NK-92 treated with Interleukin-12 subunit alpha and Interleukin-12 subunit beta, amount 100 ng/mL, for 24 hours (cell line): ENCODE results near the gene CHRNA1.

Experiments
- DNase-seq: peaks from one replicate; lab custom pipeline; 2025; lab: John Stamatoyannopoulos, UW

Gene CHRNA1

GRCh38 chr2:174781996-174782395, 17.7 kb upstream of the CHRNA1 start:
- no peak for DNase-seq

- DNase-seq: no peak
Measured at GRCh38 chr2:174781298-174781697, 17.0 kb upstream of the CHRNA1 start.

- no peak for DNase-seq
Measured at GRCh38 chr2:174780856-174781255, 16.6 kb upstream of the CHRNA1 start.

GRCh38 chr2:174780191-174780840, 16.0 kb upstream of the CHRNA1 start:
- DNase-seq: no peak

- no peak for DNase-seq
Measured at GRCh38 chr2:174779361-174779928, 15.2 kb upstream of the CHRNA1 start.

- no peak for DNase-seq
Measured at GRCh38 chr2:174778085-174778981, 14.1 kb upstream of the CHRNA1 start.

- no peak for DNase-seq
Measured at GRCh38 chr2:174777347-174778084, 13.2 kb upstream of the CHRNA1 start.

GRCh38 chr2:174776675-174777074, 12.4 kb upstream of the CHRNA1 start:
- no peak for DNase-seq

GRCh38 chr2:174776223-174776622, 12.0 kb upstream of the CHRNA1 start:
- DNase-seq: no peak

GRCh38 chr2:174775571-174775980, 11.3 kb upstream of the CHRNA1 start:
- no peak for DNase-seq

- no peak for DNase-seq
Measured at GRCh38 chr2:174774886-174775285, 10.6 kb upstream of the CHRNA1 start.

- no peak for DNase-seq
Measured at GRCh38 chr2:174773215-174773614, 8.9 kb upstream of the CHRNA1 start.

- no peak for DNase-seq
Measured at GRCh38 chr2:174772472-174772801, 8.2 kb upstream of the CHRNA1 start.

GRCh38 chr2:174771631-174772471, 7.6 kb upstream of the CHRNA1 start:
- DNase-seq: no peak

GRCh38 chr2:174771136-174771535, 6.9 kb upstream of the CHRNA1 start:
- DNase-seq: no peak

- no peak for DNase-seq
Measured at GRCh38 chr2:174768557-174768956, 4.3 kb upstream of the CHRNA1 start.

GRCh38 chr2:174766271-174766670, 2.0 kb upstream of the CHRNA1 start:
- DNase-seq: no peak

- no peak for DNase-seq
Measured at GRCh38 chr2:174765576-174765975, 1.3 kb upstream of the CHRNA1 start.

GRCh38 chr2:174763780-174764179, 492 bp downstream of the CHRNA1 start:
- DNase-seq: no peak

- no peak for DNase-seq
Measured at GRCh38 chr2:174762464-174762863, 1.8 kb downstream of the CHRNA1 start.

- no peak for DNase-seq
Measured at GRCh38 chr2:174761837-174762236, 2.4 kb downstream of the CHRNA1 start.
